Head of caudate nucleus (tissue), 42 donors: ENCODE data around the gene TMEM72.

Experiments
- DNase-seq, 42 donors: peaks; one replicate each; pipeline versions ENCODE4 v3.0.0 to v3.0.0-alpha.2; 2020 to 2021; ENCODE audit warnings: mixed read lengths in 7 of 42
- intact Hi-C: fragments of 100-400 bp; cut with DNase I; formaldehyde crosslinking; loops from one replicate; pipeline ENCODE4 v1.15.0; 2022

TMEM72 gene

DNA sequence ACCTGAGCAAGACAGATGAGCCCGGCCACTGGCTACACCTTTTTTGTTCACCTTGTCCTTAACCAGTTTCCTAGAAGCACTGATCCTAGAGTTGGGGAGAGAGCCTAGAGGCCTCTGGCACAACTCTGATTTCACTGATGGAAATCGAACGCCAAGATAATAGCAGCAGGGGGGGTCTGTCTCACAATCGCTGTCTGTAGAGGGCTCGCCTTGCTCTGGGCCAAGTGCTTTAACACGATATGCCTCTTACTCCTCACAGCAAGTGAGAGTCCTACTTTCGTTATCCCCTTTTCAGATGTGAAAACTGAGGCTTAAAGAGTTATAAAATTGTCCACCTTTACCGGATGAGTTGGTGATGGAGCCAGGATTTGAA is 48.9 kb downstream of the TMEM72 start:
- DNase-seq = peak in 6 of 42 donors; percentile 13 to 55 (median 34)
- intact Hi-C loops = no loop called here

DNA sequence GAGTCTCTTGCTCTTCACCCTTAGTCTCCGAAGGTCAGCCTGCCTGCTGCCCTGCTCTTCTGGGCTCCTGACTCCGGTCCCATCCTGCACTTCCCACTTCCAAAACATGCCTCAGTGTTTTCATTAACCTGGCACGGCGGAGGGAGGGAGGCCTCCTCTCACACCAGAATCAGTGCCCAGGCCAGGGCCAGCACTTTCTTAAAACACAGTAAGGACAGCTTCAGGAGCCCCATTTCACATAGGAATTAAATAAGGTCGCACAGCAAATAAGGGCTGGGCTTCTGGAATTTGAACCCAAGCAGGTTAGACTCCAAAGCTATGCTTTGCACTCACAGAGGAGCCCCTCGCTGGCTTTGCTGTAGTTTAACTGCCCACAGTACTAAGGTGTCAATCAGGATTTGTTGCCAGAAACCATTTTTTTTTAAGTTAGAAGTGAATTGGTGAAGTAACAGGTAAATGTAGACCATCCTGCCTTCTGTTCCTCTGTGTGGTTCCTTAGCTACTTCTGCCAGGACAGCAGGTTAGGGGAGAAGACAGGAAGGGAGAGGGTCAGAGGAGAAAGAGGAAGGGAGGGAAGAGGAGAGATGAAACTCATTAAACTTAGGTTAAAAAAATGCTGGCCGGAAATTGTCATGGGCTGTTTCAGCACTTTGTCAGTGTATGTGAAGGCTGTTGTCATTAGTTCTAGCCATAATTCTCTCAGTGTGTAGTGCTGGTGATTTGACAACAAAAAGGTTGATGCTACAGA is 49.5 kb downstream of the TMEM72 start:
- intact Hi-C loops = no loop called here
- DNase-seq = peak in 10 of 42 donors; percentile 8 to 44 (median 16)

DNA sequence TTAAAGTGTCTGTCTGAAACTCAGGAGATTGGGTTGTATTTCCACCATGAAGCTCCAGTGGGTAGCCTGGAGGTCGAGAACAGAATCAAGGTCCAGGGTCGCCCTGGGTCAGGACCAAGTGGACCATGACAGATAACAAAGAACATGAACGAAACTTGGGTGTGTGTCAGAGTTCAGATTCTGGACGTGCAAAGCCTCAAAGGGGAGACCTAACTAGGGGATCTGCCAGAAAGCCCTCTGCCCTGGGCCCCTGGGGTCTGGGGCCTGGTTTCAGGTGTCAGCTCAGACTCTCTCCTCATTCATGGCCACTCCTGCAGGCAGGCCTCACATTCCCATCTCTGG is 50.1 kb downstream of the TMEM72 start:
- intact Hi-C loops = no loop called here
- DNase-seq = peak in 8 of 42 donors; percentile 4 to 43 (median 13)

DNA sequence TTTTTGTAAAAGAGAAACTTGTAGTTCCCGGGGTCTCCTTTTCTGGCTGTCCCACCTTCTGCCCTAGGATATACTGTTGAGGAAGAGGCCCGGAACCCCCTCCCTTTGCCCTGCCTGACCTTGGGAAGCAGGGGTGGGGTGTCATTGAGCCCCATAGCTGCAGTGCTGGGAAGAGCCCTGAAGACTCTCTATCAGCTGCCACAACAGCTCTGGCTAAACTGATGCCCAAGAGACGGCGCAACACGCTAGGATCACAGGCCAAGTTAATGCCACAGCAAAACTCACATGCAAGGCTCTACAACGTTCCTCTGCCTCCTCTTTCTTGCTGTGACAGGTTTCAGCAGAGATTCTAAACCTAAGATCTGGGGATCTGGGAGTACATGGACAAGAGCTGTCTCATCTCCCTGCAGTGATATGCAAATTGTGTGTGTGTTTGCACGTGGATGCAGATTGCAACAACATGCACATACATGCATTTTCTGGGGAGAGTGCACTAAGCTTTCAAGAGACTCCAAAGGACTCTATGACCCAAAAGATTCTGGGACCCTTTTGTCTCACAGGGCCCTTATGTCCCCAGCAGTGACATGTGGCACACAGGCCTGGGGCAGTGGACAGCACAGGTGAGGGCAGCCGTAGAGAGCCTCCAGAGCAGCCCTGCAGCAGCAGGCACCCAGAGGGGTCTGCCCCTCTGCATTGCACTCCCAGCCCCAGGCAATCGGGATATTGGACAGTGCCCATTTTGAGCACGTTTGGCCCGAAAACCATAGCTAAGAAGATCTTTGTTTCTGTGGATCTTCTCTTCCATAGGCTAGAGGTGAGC is 51.0 kb downstream of the TMEM72 start:
- intact Hi-C loops = no loop called here
- DNase-seq = peak in 10 of 42 donors; percentile 3 to 52 (median 25)

DNA sequence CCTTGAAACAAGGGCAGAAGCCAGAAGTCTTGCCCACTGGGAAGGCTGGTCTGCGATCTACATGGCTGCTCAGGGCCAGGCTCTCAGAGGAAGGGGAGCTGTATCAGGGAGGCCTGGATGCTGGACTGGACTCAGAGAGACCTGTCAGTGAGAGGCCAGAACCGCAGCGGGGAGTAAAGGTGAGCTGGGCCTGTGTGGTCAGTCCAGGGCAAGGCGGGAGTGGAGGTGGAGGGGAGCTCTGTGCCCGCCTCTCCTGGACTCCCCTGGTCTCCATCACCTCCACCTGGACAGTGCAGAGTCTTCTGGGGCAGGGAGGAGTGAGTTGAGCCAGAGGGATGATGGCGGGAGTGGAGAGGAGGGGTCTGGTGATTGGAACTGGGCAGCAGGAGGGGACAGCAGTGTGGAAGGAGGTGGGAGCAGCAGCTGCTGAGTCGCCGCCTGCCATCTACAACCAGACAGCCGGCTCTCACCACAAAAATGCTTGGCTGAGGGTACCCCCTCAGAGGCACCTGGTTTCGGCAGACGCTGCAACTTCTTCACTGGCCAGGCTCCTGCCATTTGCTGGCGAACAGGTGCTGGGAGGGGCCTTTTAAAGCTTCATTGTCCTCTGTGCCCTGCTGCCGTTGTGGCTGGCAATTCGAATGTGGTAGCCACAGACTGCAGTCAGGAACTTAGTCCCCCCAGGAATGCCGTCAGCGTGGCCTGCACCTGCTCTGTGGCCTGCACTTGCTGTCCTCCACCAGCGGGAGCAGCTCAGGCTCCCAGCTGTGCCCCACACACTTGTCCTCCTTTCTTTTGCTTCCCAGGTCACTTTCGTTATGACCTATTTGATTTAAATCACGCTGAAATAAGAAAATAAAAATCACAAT is 52.0 kb downstream of the TMEM72 start:
- DNase-seq = peak in 18 of 42 donors; percentile 17 to 76 (median 54)
- intact Hi-C loops = no loop called here

DNA sequence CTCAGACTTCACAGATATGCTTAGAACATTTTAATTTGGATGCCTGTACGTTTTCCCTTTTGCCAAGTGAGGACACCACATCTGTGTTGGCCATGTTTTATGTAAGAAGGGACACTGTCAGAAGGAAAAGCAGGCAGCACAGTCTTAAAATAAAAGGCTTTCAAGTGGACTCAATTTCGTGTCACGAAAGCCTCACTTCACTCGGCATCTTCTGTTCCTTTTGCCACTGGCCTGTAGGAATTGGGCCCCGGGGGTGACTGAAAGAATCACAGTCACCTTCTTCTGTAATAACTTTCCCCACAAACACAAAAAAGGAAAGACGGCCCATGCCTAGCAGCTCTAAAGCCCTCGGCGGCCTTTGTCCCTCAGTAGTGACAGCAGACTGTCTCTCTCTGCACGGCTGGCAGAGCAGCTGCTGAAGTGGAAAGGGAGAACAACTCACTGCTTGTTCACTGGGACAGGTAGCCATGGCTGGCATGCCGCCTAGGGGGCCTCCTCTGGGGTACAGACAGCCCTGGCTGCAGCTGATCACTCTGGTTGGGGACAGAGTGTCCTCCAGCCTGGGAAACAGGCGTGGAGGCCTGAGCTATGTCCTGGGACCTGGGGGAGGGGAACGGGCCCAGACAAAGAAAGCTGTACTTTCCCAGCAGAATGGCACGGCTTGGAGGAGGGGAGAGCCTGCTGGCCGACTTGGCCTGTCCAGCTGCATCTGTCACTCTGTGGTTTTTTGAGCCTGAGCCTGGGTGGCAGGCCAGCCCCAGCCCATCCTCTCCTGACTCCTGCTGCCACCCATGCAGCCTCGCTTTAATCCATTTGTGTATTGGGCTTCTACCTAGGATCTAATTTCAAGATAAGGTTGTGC is 52.9 kb downstream of the TMEM72 start:
- DNase-seq = peak; percentile 86 to 99 (median 95)
- intact Hi-C loops = no loop called here

DNA sequence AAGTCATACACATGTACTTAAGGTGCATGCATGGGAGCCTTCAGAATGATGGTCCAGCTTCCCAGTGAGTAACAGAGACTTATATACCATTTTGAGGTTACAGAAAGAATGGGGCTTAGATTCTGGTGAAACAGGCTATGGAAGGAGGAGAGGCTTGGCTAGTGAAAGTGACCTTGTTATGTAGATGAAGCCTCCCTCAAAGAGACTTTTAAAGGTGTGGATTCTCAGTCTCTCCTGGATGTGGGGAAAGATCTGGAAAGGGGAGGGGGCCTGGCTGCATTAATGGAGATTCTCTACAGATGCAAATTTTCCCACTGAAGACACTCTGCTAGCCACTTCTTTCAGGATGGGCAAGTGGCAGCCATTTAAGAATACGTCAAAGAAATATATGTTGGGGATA is 54.0 kb downstream of the TMEM72 start:
- intact Hi-C loops = no loop called here
- peak in 4 of 42 donors; percentile 5 to 36 (median 8) for DNase-seq

DNA sequence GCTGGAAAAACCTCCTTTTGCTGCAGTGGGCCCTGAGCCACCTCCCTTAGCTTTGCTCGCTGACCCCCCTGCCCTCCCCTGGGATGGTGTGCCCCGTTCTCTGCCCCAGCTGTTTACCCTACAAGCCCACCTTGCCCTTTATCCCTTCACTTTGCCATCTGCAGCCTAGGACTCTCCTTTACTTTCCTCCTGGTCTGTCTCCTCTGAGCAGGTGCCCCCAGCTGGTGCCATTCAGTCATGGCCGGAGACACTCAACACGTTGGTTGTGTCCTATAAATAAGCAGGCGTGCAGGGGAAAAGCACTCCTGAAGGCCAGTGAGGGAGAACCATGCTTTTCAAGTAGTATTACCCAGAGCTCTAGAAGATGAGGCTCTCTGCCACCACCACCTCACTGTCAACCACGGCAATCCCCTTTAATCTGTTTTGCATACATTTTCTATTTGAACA is 54.5 kb downstream of the TMEM72 start:
- DNase-seq = peak in 11 of 42 donors; percentile 9 to 57 (median 27)
- intact Hi-C loops = no loop called here

DNA sequence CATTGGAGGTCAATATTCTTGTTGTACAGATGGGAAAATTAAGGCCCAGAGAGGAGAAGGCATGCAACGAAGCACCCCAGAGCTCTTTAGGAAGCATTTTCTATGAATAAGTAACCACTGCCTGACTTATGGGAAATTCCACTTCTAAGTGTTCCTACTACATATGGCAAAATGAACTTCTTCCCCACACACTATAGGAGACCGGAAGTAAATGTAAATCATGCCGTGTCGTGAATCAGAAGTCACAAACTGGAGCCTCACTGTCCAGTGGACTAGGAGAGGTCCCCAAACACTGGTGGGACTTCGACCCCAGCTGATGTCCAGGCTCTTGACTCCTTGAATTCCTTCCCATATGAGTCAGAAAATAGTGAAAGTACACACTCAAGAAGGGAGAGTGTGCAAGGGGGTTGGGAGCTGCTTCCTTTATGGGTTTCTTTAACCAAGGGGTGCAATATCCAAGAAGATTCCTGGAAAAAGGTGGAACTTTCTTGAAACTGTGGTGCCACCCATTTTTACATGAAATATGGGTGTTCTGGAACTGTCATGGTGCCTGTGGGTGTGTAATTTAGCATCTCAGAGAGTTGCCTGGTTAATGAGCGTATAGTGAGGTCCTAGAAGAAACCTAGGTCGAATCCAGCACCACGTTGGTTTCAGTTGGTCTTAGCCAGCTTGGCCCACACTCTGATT is 55.1 kb downstream of the TMEM72 start:
- intact Hi-C loops = no loop called here
- peak in 8 of 42 donors; percentile 3 to 40 (median 11) for DNase-seq

DNA sequence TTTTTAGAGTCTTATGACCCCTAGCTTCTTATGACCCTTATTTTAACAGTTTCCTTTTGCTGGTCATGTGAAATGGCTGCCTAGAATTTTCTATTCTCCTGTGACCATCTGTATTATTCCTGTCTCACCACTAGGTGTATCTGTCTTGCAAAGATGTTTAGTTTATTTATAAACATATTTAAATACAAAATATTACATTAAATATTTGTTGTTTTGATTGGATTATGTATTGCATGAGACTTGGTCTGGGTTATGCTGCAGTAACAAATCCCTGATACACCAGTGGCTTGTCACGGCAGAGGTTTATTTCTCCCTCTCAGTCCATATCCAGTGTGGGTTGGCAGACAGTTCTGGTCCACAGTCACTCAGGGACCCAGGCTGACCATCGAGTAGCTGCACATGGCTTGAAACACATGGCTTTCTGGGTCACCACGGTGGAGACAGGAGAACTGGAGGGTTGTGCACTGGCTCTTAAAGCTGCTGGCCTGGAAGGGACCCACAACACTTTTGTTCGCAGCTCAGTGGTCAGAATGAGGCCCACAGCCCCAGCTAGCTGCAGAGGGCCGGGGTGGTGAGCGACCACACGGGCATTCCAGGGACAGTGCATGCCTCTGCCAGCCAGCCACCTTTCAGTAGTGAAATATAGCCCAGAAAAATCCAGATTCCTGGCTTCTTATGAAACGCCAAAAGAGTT is 55.8 kb downstream of the TMEM72 start:
- intact Hi-C loops = no loop called here
- DNase-seq = peak in 14 of 42 donors; percentile 7 to 35 (median 18)

DNA sequence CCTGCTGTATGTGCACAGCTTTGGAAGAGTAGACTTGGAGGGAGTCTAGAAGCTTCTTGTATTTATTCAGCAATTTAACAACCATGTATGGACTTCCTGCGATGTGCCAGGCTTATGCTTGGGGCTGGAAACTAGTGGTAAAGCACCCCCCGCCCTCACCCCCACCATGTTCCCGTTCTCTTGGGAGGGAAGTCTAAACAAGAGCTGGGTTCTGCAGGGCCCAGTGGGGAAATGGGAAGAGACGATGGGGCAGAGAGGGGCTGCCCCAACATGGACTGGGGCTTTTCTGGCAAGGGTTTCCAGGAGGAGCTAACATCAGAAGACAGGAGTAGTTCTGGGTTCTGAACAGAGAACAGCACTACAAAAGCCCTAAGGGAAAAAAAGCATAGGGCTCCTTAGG is 56.5 kb downstream of the TMEM72 start:
- intact Hi-C loops = no loop called here
- peak in 10 of 42 donors; percentile 7 to 47 (median 22) for DNase-seq

DNA sequence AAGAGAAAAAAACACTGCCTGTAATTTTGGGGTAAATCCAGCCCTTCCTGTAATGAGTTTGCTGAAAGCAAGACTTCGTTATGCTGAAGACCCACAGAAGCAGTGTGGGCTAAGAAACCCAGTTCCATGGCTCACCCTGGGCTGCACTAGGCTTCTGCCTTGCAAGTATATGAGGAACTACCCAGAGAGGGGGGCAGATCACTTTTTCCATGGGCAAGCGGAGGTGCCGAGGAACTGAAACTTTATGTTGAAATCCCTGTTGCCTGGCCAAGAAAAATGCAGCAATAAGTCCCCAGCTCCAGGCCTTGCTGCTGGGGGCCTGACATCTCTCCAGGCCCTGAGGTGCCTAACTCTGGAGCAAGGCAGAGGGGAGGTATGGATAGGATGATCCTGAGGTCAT is 57.0 kb downstream of the TMEM72 start:
- intact Hi-C loops = no loop called here
- peak in 17 of 42 donors; percentile 10 to 72 (median 50) for DNase-seq

DNA sequence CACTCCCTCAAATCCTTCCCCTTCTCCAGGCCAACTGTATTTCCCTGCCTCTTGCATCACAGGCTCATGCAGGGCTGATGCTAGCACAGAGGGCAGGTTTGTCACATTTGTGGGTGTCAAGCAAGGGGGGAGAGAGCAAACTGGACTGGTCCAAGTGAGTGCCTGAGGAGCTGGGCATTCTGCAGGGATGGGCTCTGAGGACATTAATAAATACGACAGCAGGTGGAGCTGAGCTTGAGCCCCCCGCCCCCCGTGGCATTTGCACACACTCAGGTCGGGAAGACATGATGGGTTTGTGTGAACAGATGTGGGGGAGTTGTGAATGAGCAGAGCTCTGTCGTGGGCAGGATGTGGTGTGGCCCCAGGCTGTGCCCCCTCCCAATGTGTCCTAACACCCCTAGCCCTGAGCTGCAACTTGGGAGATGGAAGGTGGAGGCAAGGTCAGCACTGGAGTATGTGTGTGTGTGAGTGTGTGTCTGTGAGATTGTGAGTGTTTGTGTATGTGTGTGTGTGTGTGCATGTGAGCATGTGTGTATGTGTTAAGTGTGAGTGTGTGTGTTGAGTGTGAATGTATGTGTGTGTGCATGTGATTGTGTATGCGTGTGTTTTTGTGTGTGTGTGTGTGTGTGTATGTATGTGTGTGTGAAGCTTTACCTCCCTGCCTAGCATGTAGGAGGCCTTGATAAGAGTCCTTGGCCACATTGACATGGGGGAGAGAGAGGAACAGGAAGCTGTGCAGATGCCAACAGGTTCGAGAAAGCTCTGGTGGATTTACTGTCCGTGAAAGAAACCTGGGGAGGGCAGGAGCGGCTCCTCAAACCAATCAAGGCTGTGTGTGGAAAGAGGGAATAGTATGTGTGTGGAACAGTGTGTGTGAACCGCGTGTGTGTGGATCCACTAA is 57.6 kb downstream of the TMEM72 start:
- intact Hi-C loops = no loop called here
- DNase-seq = peak in 7 of 42 donors; percentile 7 to 30 (median 12)

DNA sequence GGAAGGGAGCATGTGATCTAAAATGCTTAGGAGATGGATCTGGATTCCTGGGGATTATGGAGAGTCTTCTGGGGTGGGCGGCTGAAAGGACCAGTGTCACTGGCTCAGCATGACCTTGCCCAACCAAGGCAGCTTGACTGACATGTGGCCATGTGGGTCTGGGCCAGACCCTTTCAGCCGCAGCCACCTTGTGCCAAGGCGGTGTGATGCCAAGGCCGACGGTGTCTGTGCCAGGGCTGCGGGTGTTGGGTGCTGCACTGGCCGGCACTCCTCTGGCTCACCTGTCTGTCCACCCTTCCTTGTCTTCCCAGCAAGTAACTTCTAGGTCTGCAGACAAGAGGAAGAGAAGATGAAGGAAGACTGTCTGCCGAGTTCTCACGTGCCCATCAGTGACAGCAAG is 58.7 kb downstream of the TMEM72 start:
- DNase-seq = peak in 5 of 42 donors; percentile 9 to 70 (median 48)
- intact Hi-C loops = no loop called here

DNA sequence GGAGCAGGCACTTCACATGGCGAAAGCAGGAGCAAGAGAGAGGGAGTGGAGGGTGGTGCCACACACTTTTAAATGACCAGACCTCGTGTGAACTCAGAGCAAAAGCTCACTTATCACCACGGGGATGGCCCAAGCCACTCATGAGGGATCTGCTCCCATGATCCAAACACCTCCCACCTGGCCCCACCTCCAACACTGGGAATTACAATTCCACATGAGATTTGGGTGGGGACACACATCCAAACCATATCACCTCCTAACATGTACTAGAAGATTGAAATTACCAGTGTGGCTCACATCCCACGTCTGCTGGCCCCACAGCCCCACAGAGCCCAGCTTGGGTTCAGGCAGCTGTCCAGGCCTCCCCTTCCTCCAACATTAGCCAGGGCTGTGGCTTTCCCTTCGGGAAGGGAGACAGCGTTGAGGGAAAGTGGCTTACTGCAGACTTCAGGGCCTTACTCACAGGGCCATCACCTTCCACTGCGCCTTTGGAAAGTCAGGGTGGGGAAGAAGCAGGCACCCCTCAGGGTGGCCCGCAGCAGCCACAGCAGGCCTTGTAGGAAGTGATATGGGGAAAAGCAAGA is 59.8 kb downstream of the TMEM72 start:
- intact Hi-C loops = no loop called here
- peak in 2 of 42 donors; percentile 3 to 30 for DNase-seq

DNA sequence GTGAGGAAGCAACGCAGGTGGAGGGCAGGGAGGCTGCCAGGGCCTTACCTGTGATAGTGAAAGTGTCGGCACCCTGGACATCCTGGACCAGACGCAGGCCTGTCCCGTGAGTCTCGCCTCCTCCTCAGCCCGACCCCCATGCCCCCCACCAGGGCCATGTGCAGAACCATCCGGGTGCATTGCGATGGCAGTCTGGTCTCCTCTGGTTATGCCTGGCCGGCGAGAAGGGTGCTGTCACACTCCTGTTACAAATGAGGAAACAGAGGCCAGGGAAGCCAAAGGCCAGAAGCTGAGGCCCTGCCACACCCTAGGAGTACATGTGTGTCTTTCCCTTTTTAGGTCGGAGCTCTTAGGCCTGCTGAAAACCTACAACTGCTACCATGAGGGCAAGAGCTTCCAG is 60.3 kb downstream of the TMEM72 start:
- DNase-seq = no peak

More for the DNA sequence above, 60.3 kb downstream of the TMEM72 start:
- intact Hi-C loops = no loop called here
